EH (cell line): ENCODE data around the gene RALBP1.
A peak's percentile ranks its signal among the peaks of the same experiment; 100 is the strongest.
"Not testable (repeated sequence)": the region's sequence is repeated elsewhere in the genome, so short reads cannot be mapped to it uniquely, and the experiment has no call there.

Source experiments
- DNase-seq: peaks from one replicate; pipeline ENCODE4 v3.0.0-alpha.2; 2015; ENCODE audit warnings: low read depth

The RALBP1 gene

GRCh38 chr18:9474983-9475642 is at the start of gene RALBP1:
Gene RALBP1, plus strand, starts transcription at chr18:9475513. Its CDS starts 37,533 bp downstream, at chr18:9513046.
- peak; percentile 99 for DNase-seq

GRCh38 chr18:9426753-9427152 is 48.6 kb upstream of the RALBP1 start:
- no peak for DNase-seq

GRCh38 chr18:9428301-9428706 is 47.0 kb upstream of the RALBP1 start:
- DNase-seq, result no peak

GRCh38 chr18:9428862-9429661 is 46.3 kb upstream of the RALBP1 start:
- DNase-seq, result no peak

- DNase-seq, result peak; percentile 10
Measured at GRCh38 chr18:9429662-9429993, 45.7 kb upstream of the RALBP1 start.

- not testable (repeated sequence) for DNase-seq
Measured at GRCh38 chr18:9430315-9430714, 45.0 kb upstream of the RALBP1 start.

GRCh38 chr18:9431296-9431695 is 44.0 kb upstream of the RALBP1 start:
- no peak for DNase-seq

- DNase-seq, result not testable (repeated sequence)
Measured at GRCh38 chr18:9433122-9433521, 42.2 kb upstream of the RALBP1 start.

- peak; percentile 17 for DNase-seq
Measured at GRCh38 chr18:9433671-9434121, 41.6 kb upstream of the RALBP1 start.

- no peak for DNase-seq
Measured at GRCh38 chr18:9434122-9434701, 41.1 kb upstream of the RALBP1 start.

- DNase-seq, result no peak
Measured at GRCh38 chr18:9435041-9435440, 40.3 kb upstream of the RALBP1 start.

GRCh38 chr18:9436206-9436929 is 38.9 kb upstream of the RALBP1 start:
- no peak for DNase-seq

- peak; percentile 72 for DNase-seq
Measured at GRCh38 chr18:9437021-9437437, 38.3 kb upstream of the RALBP1 start.

GRCh38 chr18:9437672-9438071 is 37.6 kb upstream of the RALBP1 start:
- no peak for DNase-seq

GRCh38 chr18:9441061-9441460 is 34.3 kb upstream of the RALBP1 start:
- no peak for DNase-seq

GRCh38 chr18:9444549-9444948 is 30.8 kb upstream of the RALBP1 start:
- no peak for DNase-seq

GRCh38 chr18:9446839-9447238 is 28.5 kb upstream of the RALBP1 start:
- peak; percentile 11 for DNase-seq

- DNase-seq, result no peak
Measured at GRCh38 chr18:9447334-9447733, 28.0 kb upstream of the RALBP1 start.

- peak; percentile 28 for DNase-seq
Measured at GRCh38 chr18:9449600-9450414, 25.5 kb upstream of the RALBP1 start.

GRCh38 chr18:9450920-9451319 is 24.4 kb upstream of the RALBP1 start:
- not testable (repeated sequence) for DNase-seq

- DNase-seq, result no peak
Measured at GRCh38 chr18:9453283-9453682, 22.0 kb upstream of the RALBP1 start.
